H7 (cell line): Measurements from ENCODE around the gene UPF3A. TPM values are rescaled to one million over a fixed set of nuclear protein-coding genes. Genes with fewer than 3 reads are reported as not detected.
"Not testable (repeated sequence)": the region's sequence is repeated elsewhere in the genome, so short reads cannot be mapped to it uniquely, and the experiment has no call there.

Experiments
- DNase-seq: peaks from one replicate; pipeline ENCODE4 v3.0.0; 2012
- H3K27me3 ChIP-seq: 2 replicates; pipeline ENCODE4 v1.6.0; 2011; ENCODE audit warnings: mild to moderate bottlenecking, low read length; ENCODE audit not compliant: control insufficient read depth, insufficient read depth
- H3K36me3 ChIP-seq: replicated peaks from 2 replicates; pipeline ENCODE4 v1.5.1; 2011; ENCODE audit warnings: low read length; ENCODE audit not compliant: control insufficient read depth, insufficient read depth
- H3K4me3 ChIP-seq: 2 replicates; pipeline ENCODE4 v1.5.1; 2011; ENCODE audit warnings: low read depth, mild to moderate bottlenecking, control low read depth, low read length, moderate library complexity; ENCODE audit not compliant: insufficient read depth
- total RNA-seq: library from RNA; depleted of rRNA; stranded (reverse); fragments of >200 nt; shearing (Covaris generic); gene quantifications from 2 replicates; pipeline ENCODE4 v1.2.3, GENCODE V29; 2014

UPF3A gene
- total RNA-seq, 1 experiment from 2014 or later: 25.0 TPM

DNA sequence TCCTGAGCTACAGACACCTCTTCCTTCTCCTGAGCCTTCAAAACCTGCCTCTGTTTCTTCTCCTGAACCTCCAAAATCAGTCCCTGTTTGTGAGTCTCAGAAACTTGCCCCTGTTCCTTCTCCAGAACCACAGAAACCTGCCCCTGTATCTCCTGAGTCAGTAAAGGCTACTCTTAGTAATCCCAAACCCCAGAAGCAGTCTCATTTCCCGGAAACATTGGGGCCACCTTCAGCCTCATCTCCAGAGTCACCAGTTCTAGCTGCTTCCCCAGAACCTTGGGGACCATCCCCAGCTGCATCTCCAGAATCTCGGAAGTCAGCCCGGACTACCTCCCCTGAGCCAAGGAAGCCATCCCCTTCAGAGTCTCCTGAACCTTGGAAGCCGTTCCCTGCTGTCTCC, 42.9 kb downstream of the UPF3A start:
- Histone ChIP-seq H3K27me3 (no peaks in the 10 kb centered on the region), H3K36me3 (peaks cover 25% of the 10 kb centered on the region)

DNA sequence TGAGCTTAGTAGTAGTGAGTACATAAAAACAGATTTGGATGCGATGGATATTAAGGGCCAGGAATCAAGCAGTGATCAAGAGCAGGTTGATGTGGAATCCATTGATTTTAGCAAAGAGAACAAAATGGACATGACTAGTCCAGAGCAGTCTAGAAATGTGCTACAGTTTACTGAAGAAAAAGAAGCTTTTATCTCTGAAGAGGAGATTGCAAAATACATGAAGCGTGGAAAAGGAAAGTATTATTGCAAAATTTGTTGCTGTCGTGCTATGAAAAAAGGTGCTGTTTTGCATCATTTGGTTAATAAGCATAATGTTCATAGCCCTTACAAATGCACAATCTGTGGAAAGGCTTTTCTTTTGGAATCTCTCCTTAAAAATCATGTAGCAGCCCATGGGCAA, 44.3 kb downstream of the UPF3A start:
- Histone ChIP-seq H3K4me3 (no peak overlapping the region), H3K27me3 (no peaks in the 10 kb centered on the region), H3K36me3 (peaks cover 22% of the 10 kb centered on the region)
- DNase-seq: no peak

More for the DNA sequence above, 42.9 kb downstream of the UPF3A start:
- no peak for DNase-seq
- H3K4me3 ChIP-seq: no peak overlapping the region

DNA sequence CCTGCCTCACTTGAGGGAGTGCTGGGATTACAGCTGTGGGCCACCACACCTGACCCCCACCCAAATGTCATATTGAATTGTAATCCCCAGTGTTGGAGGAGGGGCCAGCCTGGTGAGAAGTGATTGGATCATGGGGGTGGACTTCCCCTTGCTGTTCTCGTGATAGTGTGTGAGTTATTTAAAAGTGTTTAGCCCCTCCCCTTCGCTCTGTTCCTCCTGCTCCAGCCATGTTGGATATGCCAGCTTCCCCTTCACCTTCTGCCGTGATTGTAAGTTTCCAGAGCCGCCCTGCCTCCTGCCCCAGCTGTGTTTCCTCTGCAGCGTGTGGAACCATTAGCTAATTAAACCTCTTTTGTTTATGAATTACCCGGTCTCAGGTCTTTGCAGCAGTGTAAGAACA, 46.6 kb downstream of the UPF3A start:
- Histone ChIP-seq H3K36me3 (peaks cover 14% of the 10 kb centered on the region), H3K27me3 (no peaks in the 10 kb centered on the region), H3K4me3 (no peak overlapping the region)
- DNase-seq: no peak

DNA sequence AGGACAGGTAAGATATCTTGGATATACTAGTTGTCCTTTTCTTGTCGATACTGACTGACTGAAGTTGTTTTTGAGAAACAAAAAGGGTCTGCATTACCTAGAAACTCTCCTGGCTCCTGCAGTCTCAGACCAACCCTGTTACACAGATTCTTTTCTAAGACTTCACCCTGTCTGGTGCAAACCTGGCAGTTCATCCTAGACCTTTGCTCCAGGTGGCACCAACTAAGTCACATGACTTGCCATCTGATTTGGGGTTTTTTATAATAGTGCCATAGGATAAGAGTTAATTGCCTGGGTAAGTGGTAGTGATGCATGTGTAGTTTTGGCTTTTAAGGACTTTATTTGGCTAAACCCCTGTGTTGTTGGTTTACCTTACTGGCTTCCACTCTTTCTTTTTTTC, 47.2 kb downstream of the UPF3A start:
- Histone ChIP-seq H3K36me3 (peaks cover 14% of the 10 kb centered on the region), H3K4me3 (no peak overlapping the region), H3K27me3 (no peaks in the 10 kb centered on the region)
- no peak for DNase-seq

DNA sequence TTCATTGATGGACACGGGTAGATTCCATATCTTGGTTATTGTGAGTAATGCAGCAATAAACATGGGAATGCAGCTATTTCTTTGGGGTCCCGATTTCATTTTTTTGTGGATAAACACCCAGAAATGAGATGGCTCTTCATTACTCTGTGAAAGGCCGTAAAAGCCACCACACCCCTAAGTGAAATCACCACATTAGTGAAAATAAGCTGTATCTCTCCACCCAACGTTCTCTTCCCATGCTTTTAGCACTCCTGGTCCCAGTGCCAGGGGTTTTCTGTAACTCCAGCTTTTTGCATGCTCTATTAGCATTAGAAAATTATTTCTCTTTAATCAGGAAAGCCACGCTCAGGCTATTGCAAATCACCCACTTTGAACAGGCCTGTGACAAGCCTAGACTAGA, 48.7 kb downstream of the UPF3A start:
- Histone ChIP-seq H3K27me3 (no peaks in the 10 kb centered on the region), H3K4me3 (no peak overlapping the region), H3K36me3 (peaks cover 1% of the 10 kb centered on the region)
- no peak for DNase-seq

DNA sequence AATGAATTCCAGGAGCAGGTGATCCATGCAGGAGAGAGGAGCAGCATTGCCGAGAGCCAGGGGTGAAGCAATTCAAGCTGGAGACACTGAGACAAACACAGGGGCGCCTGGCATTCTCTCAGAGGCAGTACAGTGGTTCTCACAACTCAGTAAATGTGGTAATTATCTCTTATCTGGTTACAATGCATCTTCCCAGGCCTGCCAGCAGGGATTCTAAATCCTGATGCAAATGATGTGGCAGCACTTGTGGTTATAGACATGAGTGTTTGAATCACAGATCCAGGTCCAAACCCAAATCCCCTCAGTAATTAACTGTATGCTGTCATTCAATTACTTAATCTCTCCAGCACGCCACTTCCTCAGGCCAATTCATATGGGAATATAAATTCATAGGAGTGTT, 52.5 kb downstream of the UPF3A start:
- H3K27me3 ChIP-seq, H3K36me3 ChIP-seq, H3K4me3 ChIP-seq, DNase-seq: not testable (repeated sequence)

DNA sequence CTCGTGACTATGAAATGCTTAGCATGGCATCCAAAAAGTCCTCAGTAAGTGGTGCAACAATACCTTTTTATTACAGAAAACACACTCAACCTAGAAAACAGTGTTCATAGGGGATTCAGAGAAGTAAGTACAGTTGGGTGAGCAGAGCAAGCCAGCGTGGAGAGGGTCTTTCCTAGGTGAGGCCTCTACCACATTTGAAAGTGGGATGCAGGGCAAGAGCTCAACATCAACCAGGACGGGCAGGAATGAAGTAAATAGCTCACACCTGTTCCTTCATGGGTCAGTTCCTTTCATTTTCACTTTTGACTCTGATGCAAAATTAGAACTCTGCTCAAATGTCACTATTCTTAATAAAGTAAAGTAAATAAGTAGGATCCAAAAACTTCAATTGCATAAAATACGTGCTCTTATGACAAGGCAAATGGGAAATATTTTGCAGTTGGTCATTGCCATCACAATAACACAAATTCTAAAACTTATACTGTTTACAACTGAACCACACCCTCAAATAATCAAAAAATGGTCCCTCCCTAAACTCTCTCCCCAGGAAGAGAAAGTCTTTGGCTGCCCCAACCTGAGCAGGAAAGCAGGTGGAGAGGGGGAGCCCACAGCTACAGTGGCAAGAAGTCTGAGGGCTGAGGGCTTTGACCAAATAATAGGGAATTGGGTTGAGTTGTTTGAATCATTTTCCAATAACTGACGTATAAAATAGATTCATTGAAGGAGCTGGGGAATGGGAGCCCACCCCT, 53.1 kb downstream of the UPF3A start:
- no peak overlapping the region for H3K4me3 ChIP-seq
- no peak for DNase-seq
- no peaks in the 10 kb centered on the region for H3K36me3 ChIP-seq
- H3K27me3 ChIP-seq: no peaks in the 10 kb centered on the region

DNA sequence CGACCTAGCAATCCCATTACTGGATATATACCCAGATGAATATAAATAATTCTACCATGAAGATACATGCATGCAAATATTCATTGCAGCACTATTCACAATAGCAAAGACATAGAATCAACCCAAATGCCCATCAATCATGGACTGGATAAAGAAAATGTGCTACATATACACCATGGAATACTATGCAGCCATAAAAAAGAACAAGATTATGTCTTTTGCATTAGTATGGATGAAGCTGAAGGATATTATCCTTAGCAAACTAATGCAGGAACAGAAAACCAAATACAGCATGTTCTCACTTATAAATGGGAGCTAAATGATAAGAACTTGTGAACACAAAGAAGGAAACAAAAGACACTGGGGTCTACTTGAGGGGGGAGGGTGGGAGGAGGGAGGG, 55.1 kb downstream of the UPF3A start:
- not testable (repeated sequence) for H3K4me3 ChIP-seq, DNase-seq, H3K27me3 ChIP-seq, H3K36me3 ChIP-seq

DNA sequence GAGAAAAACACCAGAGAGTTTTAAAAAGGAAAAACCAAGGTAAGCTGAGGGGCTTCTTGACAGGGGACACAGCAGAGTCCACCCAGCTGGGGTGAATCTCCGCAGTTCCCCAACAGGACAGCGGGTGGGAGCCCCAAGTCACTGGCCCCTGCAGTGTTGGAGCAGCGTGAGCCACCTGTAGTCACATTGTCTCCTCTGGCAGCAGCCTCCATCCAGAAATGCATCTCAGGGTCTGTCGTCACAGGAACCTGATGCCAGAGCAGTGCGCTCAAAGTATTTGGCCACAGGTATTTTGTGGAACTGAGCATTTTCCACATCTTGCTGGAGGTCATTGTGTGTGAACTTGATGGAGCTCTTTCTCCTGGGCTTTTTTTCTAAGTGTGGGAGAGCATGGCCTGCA, 57.6 kb downstream of the UPF3A start:
- no peaks in the 10 kb centered on the region for H3K36me3 ChIP-seq
- no peak for DNase-seq
- H3K27me3 ChIP-seq: no peaks in the 10 kb centered on the region
- no peak overlapping the region for H3K4me3 ChIP-seq

DNA sequence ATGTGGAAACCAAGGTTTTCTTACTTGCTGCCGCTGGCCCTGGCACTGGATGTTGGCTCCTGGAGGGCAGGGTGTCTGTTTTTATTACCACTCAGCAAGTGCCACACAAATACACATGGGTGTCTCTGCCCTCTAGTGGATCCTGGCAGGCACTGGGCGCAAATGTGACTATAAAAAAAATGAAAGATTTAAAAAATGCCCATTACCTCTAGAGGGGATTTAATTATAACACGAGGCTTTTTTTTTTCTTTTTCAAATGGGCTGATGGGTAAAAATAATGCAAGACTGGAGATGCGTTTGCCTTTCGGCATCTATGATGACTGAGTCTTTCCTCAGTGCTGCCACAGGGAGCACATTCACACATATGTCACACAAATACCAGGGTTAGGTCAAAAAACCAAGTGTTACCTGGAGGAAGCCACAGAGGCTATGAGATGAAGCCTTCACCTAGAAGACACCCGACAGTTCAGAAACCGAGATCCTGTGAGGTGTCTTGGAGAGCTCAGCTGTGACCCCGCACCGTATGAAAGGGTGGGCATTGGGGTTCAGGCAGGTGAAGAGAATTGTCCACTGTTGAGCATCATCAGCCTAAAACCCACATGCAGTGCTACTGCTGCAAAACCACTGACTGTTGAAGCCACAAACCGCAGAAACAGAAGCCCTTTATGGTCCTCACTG, 58.6 kb downstream of the UPF3A start:
- Histone ChIP-seq H3K4me3 (no peak overlapping the region), H3K27me3 (no peaks in the 10 kb centered on the region), H3K36me3 (no peaks in the 10 kb centered on the region)
- no peak for DNase-seq

DNA sequence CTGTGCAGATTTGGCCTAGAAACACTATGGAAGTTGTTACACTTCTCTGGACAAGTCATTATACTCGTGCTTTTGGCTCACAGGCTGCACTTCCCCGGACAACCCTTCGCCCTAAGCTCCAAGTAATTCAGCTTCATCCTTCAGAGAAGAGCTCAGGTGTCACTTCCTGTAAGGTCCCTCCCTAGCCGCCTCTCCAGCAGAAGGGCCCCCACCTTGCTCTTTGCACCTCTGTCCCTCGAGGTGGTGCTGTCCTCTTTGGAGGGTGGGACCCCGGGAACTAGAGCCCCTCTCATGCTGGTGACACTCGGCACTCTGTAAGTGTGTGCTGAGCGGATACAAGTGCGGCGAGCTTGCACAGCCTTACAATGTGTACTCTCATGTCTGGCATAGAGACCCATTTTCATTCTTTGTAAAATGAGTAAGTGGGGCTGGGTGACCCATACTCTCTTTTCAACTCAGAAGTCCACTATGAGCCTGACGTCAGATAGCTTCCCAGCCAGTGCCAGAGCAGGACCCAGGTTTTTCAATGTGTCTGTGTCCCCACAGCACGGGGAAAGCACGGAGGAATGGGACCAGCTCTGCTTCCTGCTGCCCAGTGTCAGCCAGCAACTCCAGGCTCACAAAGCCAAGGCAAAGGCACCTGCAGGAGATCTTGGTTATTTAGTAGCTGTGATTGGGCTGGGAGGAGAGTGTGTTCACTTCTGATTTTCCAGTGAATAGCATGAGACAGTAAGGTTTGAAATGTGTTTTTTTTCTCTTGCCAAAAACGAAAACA, 59.8 kb downstream of the UPF3A start:
- Histone ChIP-seq H3K4me3 (no peak overlapping the region), H3K27me3 (no peaks in the 10 kb centered on the region), H3K36me3 (no peaks in the 10 kb centered on the region)
- DNase-seq: no peak

DNA sequence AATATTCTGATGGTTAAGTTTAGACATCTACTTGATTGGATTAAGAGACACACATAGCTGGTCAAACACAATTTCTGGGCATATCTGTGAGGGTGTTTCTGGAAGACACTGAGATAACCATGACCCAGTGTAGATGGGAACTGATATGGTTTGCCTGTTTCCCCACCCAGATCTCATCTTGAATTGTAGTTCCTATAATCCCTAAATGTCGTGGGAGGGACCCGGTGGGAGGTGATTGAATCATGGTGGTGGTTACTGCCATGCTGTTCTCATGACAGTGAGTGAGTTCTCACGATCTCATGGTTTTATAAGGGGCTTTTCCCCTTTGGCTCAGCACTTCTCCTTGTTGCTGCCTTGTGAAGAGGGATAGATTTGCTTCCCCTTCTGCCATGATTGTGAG, 65.9 kb downstream of the UPF3A start:
- not testable (repeated sequence) for H3K27me3 ChIP-seq, H3K36me3 ChIP-seq, H3K4me3 ChIP-seq, DNase-seq

DNA sequence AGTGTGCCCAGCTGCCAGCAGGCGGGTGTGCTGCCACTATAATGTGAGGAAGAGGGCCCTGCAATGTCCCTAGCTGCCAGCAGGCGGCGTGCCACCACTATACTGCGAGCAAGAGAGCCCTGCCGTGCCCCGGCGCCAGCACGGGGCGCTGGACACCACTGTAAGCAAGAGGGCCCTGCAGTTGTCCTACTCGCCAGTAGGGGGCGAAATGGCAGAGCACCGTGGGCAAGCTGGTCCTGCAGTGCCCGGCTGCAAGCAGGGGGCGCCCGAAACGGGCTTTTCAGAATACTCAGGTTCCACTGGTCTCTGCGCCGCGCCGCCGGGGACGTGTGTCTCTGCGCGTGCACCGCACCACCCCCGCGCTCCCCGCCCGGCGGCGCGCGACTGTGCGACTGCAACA, 71.4 kb downstream of the UPF3A start:
- not testable (repeated sequence) for H3K36me3 ChIP-seq, DNase-seq, H3K4me3 ChIP-seq, H3K27me3 ChIP-seq

DNA sequence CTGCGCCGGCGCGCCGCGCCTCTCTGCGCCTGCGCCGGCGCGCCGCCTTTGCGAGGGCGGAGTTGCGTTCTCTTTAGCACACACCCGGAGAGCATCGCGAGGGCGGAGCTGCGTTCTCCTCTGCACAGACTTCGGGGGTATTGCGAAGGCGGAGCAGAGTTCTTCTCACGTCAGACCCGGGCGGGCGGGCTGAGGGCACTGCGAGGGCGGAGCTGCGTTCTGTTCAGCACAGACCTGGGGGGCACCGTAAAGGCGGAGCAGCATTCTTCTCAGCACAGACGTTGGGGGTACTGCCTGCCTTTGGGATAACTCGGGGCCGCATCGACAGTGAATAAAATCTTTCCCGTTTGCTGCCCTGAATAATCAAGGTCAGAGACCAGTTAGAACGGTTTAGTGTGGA, 72.0 kb downstream of the UPF3A start:
- H3K4me3 ChIP-seq, H3K27me3 ChIP-seq, H3K36me3 ChIP-seq, DNase-seq: not testable (repeated sequence)
